Activated CD4-positive, alpha-beta memory T cell treated with anti-CD3 and anti-CD28 coated beads for 36 hours (primary cell): Measurements from ENCODE around the gene RAB35. TPM values are rescaled to one million over a fixed set of nuclear protein-coding genes. Genes with fewer than 3 reads are reported as not detected.

Experiments
- CTCF ChIA-PET: fragments of 350-600 bp; sonication (Branson Sonifier 250); formaldehyde crosslinking; loops from one replicate; lab custom pipeline; 2021; ENCODE audit warnings: antibody characterized with exemption, inconsistent platforms; lab: Charles Lee
- POLR2A ChIA-PET: fragments of 350-600 bp; sonication (Branson Sonifier 250); formaldehyde crosslinking; loops from one replicate; lab custom pipeline; 2021; ENCODE audit warnings: antibody characterized with exemption; lab: Charles Lee
- DNase-seq: peaks from one replicate; pipeline ENCODE4 v3.0.0-alpha.2; 2020
- H3K27ac Mint-ChIP-seq: one replicate; pipeline ENCODE4 v1.8.0; 2021; ENCODE audit warnings: mixed read lengths
- H3K27me3 Mint-ChIP-seq: one replicate; pipeline ENCODE4 v1.8.0; 2021; ENCODE audit warnings: mixed read lengths
- H3K36me3 Mint-ChIP-seq: one replicate; pipeline ENCODE4 v1.8.0; 2021; ENCODE audit warnings: mixed read lengths
- H3K4me1 Mint-ChIP-seq: one replicate; pipeline ENCODE4 v1.8.0; 2021; ENCODE audit warnings: low read depth, mixed read lengths
- H3K4me3 Mint-ChIP-seq: one replicate; pipeline ENCODE4 v1.8.0; 2021; ENCODE audit warnings: mild to moderate bottlenecking, mixed read lengths
- H3K9me3 Mint-ChIP-seq: one replicate; pipeline ENCODE4 v1.8.0; 2021; ENCODE audit warnings: mixed read lengths
- intact Hi-C: fragments of 100-400 bp; cut with micrococcal nuclease; formaldehyde crosslinking; loops from one replicate; pipeline ENCODE4 v1.15.1; 2023
- total RNA-seq, 2 experiments: library from RNA; stranded (reverse); gene quantifications; one replicate each; pipeline ENCODE4 v1.2.3, GENCODE V29; 2021

The RAB35 gene
- total RNA-seq, 2 experiments from 2014 or later = 62.1 to 66.4 TPM

- POLR2A ChIA-PET = interaction anchor here (0.9 to 10.6 kb wide), 14 partner anchors 10 to 175 kb away, joined by 3 to 131 read pairs (median 10); partner anchors contain the start of genes BICDL1, RNU4-1, RNU4-2 and RPLP0
- peak; percentile 98 for DNase-seq
- Mint-ChIP-seq H3K36me3 (peaks cover 30% of the 10 kb centered on the region), H3K9me3 (no peaks in the 10 kb centered on the region), H3K27me3 (no peaks in the 10 kb centered on the region), H3K4me3 (peak overlapping the region; percentile 88), H3K27ac (peak overlapping the region; percentile 89), H3K4me1 (peaks cover 67% of the 10 kb centered on the region)
- CTCF ChIA-PET = interaction anchor here (1.1 to 4.0 kb wide), 3 partner anchors 30 to 128 kb away, joined by 7 to 18 read pairs (median 16); partner anchors contain the start of genes BICDL1 and RPLP0
- intact Hi-C loops = loop anchor here (1.0 to 5.0 kb wide), 2 partner anchors 145 to 321 kb away; partner anchors contain the start of gene COX6A1
Observed at GRCh38 chr12:120116792-120117651, 469 bp upstream of the RAB35 start.

- intact Hi-C loops = loop anchor here (1.0 to 5.0 kb wide), 2 partner anchors 146 to 322 kb away; partner anchors contain the start of gene COX6A1
- H3K27ac Mint-ChIP-seq = peak overlapping the region; percentile 90
- POLR2A ChIA-PET = interaction anchor here (0.6 to 10.6 kb wide), 12 partner anchors 7 to 176 kb away, joined by 3 to 131 read pairs (median 10); partner anchors contain the start of genes BICDL1, RNU4-2 and RPLP0
- H3K4me1 Mint-ChIP-seq = peaks cover 65% of the 10 kb centered on the region
- peak; percentile 65 for DNase-seq
- H3K4me3 Mint-ChIP-seq = peak overlapping the region; percentile 92
- H3K27me3 Mint-ChIP-seq = no peaks in the 10 kb centered on the region
- peaks cover 30% of the 10 kb centered on the region for H3K36me3 Mint-ChIP-seq
- no peaks in the 10 kb centered on the region for H3K9me3 Mint-ChIP-seq
- CTCF ChIA-PET = interaction anchor here (3.1 to 4.0 kb wide), 2 partner anchors 29 to 86 kb away, joined by 16 to 18 read pairs; partner anchors contain the start of gene RPLP0
Observed at GRCh38 chr12:120115692-120116440, 687 bp downstream of the RAB35 start.

GRCh38 chr12:120115066-120115465 lies 1.5 kb downstream of the RAB35 start:
- Mint-ChIP-seq H3K27me3 (no peaks in the 10 kb centered on the region), H3K36me3 (peaks cover 32% of the 10 kb centered on the region), H3K4me1 (peaks cover 67% of the 10 kb centered on the region), H3K27ac (peak overlapping the region; percentile 90), H3K4me3 (peak overlapping the region; percentile 92), H3K9me3 (no peaks in the 10 kb centered on the region)
- ChIA-PET CTCF (interaction anchor here (3.1 to 4.0 kb wide), 2 partner anchors 28 to 87 kb away, joined by 16 to 18 read pairs; partner anchors contain the start of gene RPLP0), POLR2A (interaction anchor here (1.0 to 10.6 kb wide), 6 partner anchors 8 to 177 kb away, joined by 3 to 131 read pairs (median 6); partner anchors contain the start of genes RNU4-2 and RPLP0)
- intact Hi-C loops = loop anchor here (5.0 kb wide), 1 partner anchor 147 kb away; no protein-coding TSS in a partner anchor
- DNase-seq = peak; percentile 28

GRCh38 chr12:120110550-120111501 lies 5.7 kb downstream of the RAB35 start:
- CTCF ChIA-PET = interaction anchor here (0.7 to 1.7 kb wide), 2 partner anchors 11 to 24 kb away, joined by 3 to 7 read pairs; no protein-coding TSS in a partner anchor
- POLR2A ChIA-PET = interaction anchor here (1.0 to 2.3 kb wide), 8 partner anchors 9 to 181 kb away, joined by 3 to 5 read pairs (median 4); partner anchors contain the start of genes RNU4-2 and RPLP0
- Mint-ChIP-seq H3K27me3 (no peaks in the 10 kb centered on the region), H3K36me3 (peaks cover 35% of the 10 kb centered on the region), H3K27ac (peak overlapping the region; percentile 86), H3K9me3 (no peaks in the 10 kb centered on the region), H3K4me1 (peaks cover 63% of the 10 kb centered on the region), H3K4me3 (peak overlapping the region; percentile 34)
- intact Hi-C loops = no loop called here
- peak; percentile 69 for DNase-seq

GRCh38 chr12:120109570-120110267 lies 6.8 kb downstream of the RAB35 start:
- Mint-ChIP-seq H3K27ac (no peak overlapping the region), H3K36me3 (peaks cover 35% of the 10 kb centered on the region), H3K27me3 (no peaks in the 10 kb centered on the region), H3K4me3 (no peak overlapping the region), H3K4me1 (peaks cover 58% of the 10 kb centered on the region), H3K9me3 (no peaks in the 10 kb centered on the region)
- no peak for DNase-seq
- ChIA-PET POLR2A (interaction anchor here (0.6 to 1.1 kb wide), 3 partner anchors 13 to 230 kb away, joined by 3 to 4 read pairs (median 3); no protein-coding TSS in a partner anchor), CTCF (interaction anchor here (1.7 kb wide), 1 partner anchor 23 kb away, joined by 7 read pairs; no protein-coding TSS in a partner anchor)
- intact Hi-C loops = no loop called here

GRCh38 chr12:120106151-120106550 lies 10.4 kb downstream of the RAB35 start:
- ChIA-PET POLR2A (no interaction called here), CTCF (no interaction called here)
- peaks cover 33% of the 10 kb centered on the region for H3K36me3 Mint-ChIP-seq
- no peak overlapping the region for H3K4me3 Mint-ChIP-seq
- intact Hi-C loops = no loop called here
- H3K4me1 Mint-ChIP-seq = peaks cover 56% of the 10 kb centered on the region
- DNase-seq = no peak
- H3K27ac Mint-ChIP-seq = no peak overlapping the region
- no peaks in the 10 kb centered on the region for H3K9me3 Mint-ChIP-seq
- no peaks in the 10 kb centered on the region for H3K27me3 Mint-ChIP-seq

GRCh38 chr12:120103371-120103770 lies 13.2 kb downstream of the RAB35 start:
- POLR2A ChIA-PET = no interaction called here
- Mint-ChIP-seq H3K36me3 (peaks cover 31% of the 10 kb centered on the region), H3K4me1 (peaks cover 39% of the 10 kb centered on the region), H3K27me3 (no peaks in the 10 kb centered on the region), H3K4me3 (no peak overlapping the region), H3K9me3 (no peaks in the 10 kb centered on the region), H3K27ac (no peak overlapping the region)
- CTCF ChIA-PET = no interaction called here
- intact Hi-C loops = no loop called here
- no peak for DNase-seq

GRCh38 chr12:120103044-120103338 lies 13.6 kb downstream of the RAB35 start:
- no peak overlapping the region for H3K4me3 Mint-ChIP-seq
- H3K9me3 Mint-ChIP-seq = no peaks in the 10 kb centered on the region
- POLR2A ChIA-PET = interaction anchor here (0.7 kb wide), 1 partner anchor 98 kb away, joined by 3 read pairs; the partner anchor contains the start of gene RPLP0
- H3K27ac Mint-ChIP-seq = no peak overlapping the region
- H3K4me1 Mint-ChIP-seq = peaks cover 35% of the 10 kb centered on the region
- DNase-seq = no peak
- CTCF ChIA-PET = no interaction called here
- no peaks in the 10 kb centered on the region for H3K27me3 Mint-ChIP-seq
- H3K36me3 Mint-ChIP-seq = peaks cover 30% of the 10 kb centered on the region
- intact Hi-C loops = no loop called here

- DNase-seq = no peak
- H3K9me3 Mint-ChIP-seq = no peaks in the 10 kb centered on the region
- CTCF ChIA-PET = no interaction called here
- H3K27ac Mint-ChIP-seq = peak overlapping the region; percentile 88
- POLR2A ChIA-PET = interaction anchor here (0.7 kb wide), 1 partner anchor 99 kb away, joined by 3 read pairs; the partner anchor contains the start of gene RPLP0
- H3K4me3 Mint-ChIP-seq = no peak overlapping the region
- peaks cover 27% of the 10 kb centered on the region for H3K36me3 Mint-ChIP-seq
- H3K4me1 Mint-ChIP-seq = peaks cover 32% of the 10 kb centered on the region
- intact Hi-C loops = no loop called here
- H3K27me3 Mint-ChIP-seq = no peaks in the 10 kb centered on the region
Observed at GRCh38 chr12:120102189-120103043, 14.1 kb downstream of the RAB35 start.
